SW 1271 (cell line): ENCODE results near the gene NXPE1.

Source experiments
- DNase-seq, 2 experiments: peaks; one replicate each; lab custom pipeline; 2025; lab: John Stamatoyannopoulos, UW

NXPE1 gene

DNA sequence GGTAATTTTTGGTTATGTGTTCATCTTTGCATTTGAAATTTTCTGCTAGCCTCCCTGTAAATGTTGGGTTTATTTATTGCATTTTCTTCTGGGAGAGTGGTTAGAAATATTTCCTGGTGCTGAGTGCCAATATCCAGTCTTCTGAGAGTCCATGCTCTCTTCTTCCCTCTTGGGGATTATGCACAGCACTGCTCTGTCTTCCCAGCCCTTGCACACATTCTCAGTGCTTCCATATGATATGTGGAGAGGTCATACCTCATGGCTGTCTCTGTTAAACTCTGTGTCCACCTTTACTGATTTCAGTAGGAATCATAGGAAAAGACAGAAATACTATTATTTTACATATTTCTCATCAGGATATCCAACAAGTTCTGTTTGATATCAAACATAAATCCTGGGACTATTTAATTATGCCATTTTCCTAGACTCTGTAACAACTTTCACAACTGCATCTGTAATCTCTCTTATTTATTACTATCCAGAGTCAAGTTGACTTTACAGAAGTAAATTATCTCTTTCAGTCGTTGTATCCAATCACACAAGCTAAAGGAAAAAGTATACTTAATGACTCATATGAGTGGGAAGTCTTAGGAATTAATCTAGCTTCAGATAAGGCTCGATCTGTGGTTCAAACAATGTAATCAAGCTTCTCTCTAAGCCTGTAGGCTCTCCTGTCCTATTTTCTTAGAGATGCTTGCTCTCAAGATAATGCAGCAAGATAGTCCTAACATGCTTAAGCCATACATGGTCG, 2.7 kb upstream of the NXPE1 start:
- DNase-seq: no peak

DNA sequence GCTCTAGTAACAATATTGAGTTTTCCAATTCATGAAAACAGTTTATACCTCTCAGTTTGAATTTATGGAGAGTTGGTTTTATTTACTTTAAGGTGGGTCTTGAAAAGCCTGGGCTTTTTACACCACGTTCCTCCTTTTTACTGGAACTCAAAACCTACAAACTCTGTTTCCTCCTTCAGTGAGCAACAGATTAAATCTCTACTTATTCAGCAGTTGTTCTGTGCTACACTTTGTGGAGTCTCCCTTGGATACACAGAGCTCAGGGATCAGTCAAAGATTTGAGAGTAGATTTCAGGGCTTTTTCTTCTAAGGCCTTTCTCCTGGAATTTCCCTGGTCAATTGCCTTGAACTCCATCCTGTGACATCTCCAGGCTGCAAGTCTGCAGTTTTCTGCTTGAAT, 3.5 kb downstream of the NXPE1 start:
- no peak for DNase-seq

DNA sequence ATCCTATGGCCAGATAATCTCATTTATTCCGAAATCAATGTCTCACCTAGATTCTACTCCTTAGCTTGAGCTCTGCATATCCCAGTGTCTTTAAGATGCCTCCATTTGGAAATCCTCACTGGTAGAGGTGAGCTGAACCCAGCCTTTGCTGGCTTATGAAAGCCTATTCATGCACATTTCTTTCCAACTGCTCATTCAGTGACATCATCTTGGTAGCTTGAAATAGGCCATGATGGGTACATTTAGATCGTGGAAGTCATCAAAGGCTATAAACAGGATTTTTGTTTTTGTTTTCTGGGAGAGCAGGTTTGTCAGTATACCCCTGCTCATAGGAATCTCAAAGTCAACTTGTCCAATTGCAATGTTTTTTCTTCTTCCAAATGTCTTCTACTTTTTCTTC, 6.0 kb downstream of the NXPE1 start:
- DNase-seq: no peak

DNA sequence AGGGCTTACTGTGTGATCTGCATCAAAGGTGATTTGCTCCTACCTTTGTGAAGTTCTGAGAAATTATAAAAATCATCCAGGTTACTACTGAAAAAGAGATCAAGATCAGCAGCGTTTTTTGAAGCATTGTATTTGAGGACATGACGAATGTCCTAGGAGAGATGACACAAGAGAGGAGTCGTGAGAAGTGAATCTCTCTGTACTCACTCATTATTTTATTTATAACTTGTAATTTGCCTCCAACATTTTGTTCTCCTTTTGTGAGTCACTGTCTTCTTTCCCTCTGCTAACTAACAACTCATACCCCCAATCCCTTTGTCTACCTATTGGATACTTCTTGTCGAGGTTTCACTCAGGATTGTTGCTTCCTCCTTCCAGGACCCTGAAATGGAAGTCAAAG, 8.6 kb downstream of the NXPE1 start:
- no peak for DNase-seq

DNA sequence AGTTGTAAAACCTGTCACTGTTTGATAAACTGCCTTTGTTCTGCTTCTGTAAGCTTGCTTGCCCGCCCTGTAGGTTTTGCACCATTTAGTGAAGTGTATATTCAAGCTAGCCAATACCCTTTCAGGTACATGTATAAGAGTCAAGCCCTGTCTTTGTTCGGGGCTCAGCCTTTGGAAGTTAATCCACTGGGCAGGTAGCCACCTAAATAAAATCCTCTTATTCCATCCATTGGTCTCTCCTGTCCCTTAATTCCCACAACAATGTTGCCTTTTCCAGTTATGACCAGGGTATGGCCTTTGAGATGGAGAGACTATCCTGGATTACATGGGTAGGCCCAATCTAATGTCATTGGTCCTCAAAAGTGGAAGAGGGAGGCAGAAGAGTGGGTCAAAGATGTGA, 34.0 kb downstream of the NXPE1 start:
- no peak for DNase-seq

DNA sequence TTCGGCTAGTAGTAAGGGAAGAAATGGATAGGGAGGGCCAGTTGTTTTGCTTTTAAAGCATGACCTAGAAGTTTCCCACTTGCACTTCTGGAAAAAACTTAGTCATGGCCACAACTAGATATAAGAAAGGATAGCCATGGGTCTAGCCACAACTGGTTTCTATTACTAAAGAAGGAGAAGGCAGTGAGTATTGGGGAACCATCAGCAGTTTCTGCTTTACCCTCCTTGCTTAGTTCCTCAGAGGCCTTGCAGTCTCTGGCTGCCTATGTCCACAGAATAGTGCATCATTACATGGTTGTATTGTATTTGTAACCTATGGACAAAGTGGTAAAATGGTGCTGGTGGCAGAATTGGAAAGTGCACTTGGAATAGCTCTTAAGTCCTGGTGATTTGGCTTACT, 35.6 kb downstream of the NXPE1 start:
- no peak for DNase-seq

DNA sequence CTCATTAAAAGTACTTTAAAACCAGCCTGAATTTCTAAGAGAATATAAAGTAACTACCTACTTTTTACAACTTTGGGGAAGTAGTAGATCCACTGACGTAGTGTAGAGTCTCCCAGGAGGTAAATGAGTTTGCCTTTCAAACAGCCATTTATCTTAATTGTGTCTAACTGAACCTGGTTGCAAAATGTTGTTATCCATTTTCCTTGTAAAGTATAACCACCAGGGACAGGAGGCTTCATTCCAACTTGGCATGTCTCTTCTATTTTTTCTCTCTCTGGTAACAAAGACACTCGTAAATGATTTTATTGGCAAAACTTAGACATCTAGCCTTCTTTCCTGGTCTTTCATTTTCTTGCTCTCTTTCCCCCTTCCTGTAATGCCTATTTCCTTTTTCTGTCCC, 36.9 kb downstream of the NXPE1 start:
- no peak for DNase-seq

DNA sequence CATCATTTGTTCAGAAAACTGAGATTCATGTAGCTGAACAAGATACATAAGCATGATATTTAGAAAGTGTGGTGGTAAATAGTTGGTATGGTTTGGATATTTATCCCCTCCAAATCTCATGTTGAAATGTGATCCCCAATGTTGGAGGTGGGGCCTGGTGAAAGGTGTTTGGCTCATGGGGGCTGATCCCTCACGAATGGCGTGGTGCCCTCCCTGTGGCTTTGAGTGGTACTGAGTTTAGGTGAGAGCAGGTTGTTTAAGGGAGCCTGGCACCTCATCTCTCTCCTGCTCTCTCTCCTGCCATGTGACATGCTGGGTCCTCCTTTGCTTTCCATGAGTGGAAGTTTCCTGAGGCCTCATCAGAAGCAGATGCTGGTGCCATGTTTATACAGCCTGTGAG, 48.1 kb downstream of the NXPE1 start:
- DNase-seq: no peak

DNA sequence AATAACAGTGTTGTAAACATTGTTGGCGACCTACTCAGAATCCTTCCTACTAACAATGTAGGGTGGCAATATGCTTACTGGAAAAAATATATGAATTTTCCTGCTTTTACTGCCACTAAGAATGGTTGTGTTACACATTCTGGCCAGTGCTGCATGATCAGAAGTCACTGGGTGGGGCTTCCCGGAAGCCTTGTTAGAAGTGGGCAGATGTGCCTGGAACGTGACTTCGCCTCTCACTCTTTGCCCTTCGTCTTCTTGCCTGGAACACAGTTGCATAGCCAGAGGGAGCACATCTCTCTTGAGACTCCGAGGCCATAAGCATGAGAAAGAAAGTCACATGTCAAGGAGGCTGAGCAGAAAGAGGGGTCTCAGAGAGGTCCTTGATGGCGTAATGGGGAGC, 48.6 kb downstream of the NXPE1 start:
- no peak for DNase-seq

DNA sequence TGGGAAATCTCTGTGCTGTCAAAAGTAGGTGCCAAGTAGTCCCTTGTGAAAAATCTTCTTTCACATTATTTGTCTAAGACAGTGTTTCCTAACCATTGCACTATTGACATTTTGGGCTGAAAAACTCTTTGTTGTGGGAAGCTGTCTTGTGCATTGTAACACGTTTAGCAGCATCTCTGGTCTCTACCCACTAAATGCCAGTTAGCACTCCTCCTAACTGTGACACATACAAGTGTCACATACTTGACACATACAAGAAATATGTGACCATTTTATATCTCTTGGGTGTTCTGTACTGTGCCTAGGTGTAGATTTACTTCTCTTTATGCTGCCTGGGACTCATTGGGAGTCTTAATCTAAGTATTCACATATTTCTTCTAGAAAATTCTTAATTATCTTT, 57.8 kb downstream of the NXPE1 start:
- DNase-seq: no peak

DNA sequence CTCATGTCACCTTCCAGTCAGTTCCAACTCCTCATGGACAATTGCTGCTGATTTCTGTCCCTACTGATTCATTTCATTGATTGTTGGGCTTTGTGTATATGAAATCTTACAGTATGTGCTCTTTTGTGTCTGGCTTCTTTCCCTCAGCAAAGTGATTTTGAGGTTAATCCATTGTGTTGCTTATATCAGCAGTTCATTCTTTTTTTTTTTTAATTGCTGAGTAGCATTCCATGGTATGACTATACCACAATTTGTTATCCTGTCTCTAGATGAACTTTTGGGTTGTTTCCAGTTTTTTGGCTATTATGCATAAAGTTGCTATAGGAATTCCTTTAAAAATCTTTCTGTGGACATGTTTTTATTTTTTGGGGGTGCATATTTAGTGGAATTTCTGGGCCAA, 59.9 kb downstream of the NXPE1 start:
- DNase-seq: no peak

DNA sequence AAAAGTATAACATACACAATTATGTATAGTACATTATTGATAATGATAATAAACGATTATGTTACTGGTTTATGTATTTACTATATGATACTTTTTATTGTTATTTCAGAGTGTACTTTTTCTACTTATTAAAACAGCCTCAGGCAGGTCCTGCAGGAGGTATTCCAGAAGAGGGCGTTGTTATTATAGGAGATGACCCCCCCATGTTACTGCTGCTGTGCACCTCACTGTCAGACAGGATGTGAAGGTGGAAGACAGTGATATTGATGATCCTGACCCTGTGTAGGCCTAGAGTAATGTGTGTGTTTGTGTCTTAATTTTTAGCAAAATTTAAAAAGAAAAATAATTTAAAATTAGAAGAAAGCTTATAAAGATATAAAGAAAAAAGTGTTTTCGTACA, 62.8 kb downstream of the NXPE1 start:
- no peak for DNase-seq

DNA sequence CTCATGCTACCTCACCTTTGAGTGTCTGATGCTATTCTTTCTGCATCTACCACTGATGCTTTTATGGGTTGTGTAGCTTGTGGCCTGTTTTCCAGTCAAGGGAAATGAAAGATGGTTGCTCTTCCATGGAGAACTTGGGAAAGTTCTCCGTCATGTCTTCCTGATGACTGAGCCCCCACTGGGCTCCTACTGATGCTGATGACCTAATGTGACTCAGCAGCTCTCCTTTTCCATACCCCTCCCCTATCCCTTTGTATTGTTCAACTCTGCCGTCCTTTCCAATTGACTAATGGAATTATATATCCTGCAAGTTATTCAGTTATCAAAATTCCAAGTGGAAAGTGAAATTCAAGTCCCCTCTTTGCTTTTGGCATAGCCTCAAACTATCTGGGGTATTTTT, 75.8 kb downstream of the NXPE1 start:
- DNase-seq: no peak

DNA sequence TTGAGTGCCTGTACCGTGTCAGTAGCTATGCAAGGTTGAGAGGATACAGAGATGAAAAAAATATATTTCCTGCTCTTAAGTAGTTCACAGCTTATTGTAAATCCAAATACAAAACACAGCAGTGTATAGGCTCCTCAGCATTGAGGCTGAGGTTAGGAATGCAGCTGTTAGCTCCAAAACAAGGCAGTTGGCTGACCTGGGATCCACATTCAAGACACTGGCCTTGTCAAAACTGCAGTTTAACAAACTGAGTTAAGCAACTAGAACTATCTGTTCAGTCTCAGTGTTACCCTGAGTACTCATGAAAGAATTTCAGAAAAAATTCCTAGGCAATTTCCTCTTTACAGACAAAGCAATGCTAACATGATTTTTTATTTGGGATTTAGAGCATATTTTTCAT, 77.6 kb downstream of the NXPE1 start:
- DNase-seq: no peak

DNA sequence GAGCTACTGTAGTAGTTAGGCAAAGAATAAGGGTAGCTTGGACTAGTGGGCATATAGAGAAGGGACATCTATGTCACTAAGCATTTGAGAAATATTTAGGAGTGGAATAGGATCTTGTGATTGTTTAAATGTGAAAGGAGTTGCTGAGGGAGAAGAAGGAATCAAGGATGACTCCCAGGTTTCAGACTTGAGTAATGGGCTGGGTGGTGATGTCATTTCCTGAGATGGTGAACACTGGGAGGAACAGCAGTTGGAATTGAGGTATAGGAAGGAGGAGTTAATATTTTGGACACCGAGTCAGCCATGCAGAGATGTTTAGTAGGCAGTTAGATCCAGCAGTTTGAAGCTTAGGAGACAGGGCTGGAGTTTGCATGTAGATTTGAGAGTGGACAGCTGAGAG, 80.3 kb downstream of the NXPE1 start:
- DNase-seq: no peak

DNA sequence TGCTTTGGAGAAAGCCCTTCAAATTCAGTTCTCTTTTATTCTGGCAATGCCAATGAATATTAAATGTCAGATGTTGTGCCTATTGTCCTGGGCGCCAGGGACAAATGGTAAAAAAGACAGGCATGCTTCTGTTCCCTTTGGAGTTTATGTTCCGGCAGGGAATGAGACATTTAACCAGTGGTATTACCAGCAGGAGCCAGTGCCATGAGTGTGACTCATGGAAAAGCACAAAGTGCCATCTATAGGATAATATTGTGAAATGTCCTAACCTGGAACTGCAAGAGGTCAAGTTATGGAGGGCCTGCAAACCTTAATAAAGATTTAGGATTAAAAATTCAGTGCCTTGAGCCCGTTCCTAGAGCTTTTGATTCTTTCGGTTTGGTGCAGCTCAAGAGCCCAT, 80.9 kb downstream of the NXPE1 start:
- DNase-seq: no peak

DNA sequence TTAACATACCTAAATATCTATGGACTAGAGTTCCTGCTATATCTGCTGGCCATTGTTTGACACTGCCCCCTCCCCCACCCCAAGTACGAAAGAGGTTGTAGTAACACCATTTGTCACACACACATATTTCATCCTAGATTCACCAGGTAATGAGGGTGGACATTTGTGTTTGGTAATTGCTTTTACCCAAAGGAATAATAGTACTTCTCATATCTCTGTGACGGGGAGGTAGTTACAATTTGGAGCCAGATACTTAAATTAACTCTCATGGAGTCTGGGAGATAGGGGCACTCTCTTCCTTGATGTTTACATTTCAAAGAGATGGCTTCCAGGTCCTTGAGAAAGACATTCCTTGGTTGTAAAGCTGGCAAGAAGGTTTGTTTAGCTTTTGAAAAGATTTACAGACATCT, 81.7 kb downstream of the NXPE1 start:
- no peak for DNase-seq

DNA sequence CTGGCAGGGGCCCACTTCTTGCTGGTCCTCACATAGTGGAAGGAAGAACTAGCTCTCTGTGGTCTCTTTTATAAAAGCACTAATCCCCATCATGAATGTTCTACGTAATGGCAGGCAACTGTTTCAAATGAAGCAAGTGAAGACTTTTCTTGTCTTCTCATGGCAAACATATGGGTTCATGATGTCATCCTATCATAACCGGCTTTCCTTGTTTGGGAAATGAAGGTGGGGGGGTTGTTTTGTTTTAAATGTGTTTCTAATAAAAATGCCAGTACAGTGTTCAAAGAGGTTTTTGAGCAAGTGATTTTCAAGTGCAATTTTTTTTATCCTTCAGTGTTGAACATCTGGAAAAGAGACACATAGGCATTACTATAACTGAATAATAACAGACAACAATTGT, 87.0 kb downstream of the NXPE1 start:
- DNase-seq: no peak
